K562 (cell line): ENCODE results near the gene ZNF439. TPM values are rescaled to one million over a fixed set of nuclear protein-coding genes. Genes with fewer than 3 reads are reported as not detected.

ENCODE experiments used
- ATAC-seq: fragments of 200-7000 bp; cut with Tn5 transposase; 3 replicates; pipeline ENCODE4 v1.9.1; 2020; ENCODE audit warnings: moderate library complexity
- BruUV-seq: library from RNA; stranded (reverse); fragments of 400-500 nt; replicated peaks from 2 replicates; lab custom pipeline; 2021; lab: Mats Ljungman, UMichigan
- CTCF ChIA-PET: fragments of 300-600 bp; formaldehyde crosslinking; extraction: SDS; loops from one replicate; lab custom pipeline; 2021; ENCODE audit warnings: low intra/inter-chr PET ratio; lab: Yijun Ruan, JAX
- POLR2A ChIA-PET: fragments of 300-600, 350-650 bp; sonication (Branson Sonifier 250); formaldehyde crosslinking; extraction: SDS; loops from one replicate; lab custom pipeline; 2021; ENCODE audit warnings: antibody characterized with exemption, inconsistent platforms; lab: Yijun Ruan, JAX
- DNase-seq, 4 experiments: peaks; one replicate each; pipeline versions ENCODE4 v3.0.0 to v3.0.0-alpha.2; 2011 to 2018; ENCODE audit warnings: low spot score in 3 of 4, mixed read lengths in 3 of 4; ENCODE audit errors: extremely low read depth in 1 of 4
- FAIRE-seq: peaks from 2 replicates; lab custom pipeline; 2011; peaks lifted over from hg19 to GRCh38; lab: Jason Lieb, UNC
- H2AFZ ChIP-seq: 2 replicates; pipeline ENCODE4 v1.6.0; 2011; ENCODE audit warnings: low read depth, low read length, control low read depth, inconsistent platforms
- H3K27ac ChIP-seq: fragments of 200-600 bp; 3 replicates; pipeline ENCODE4 v1.8.0; 2011; ENCODE audit warnings: low read depth, mild to moderate bottlenecking, control low read depth, inconsistent platforms, low read length, moderate library complexity, mixed read lengths; ENCODE audit errors: extremely low read depth
- H3K27me3 ChIP-seq, 2 experiments: fragments of 300-600 bp in 1 of 2; 2 replicates in 1 of 2; 3 replicates in 1 of 2; pipeline versions ENCODE4 v1.6.0 to v1.8.0; 2011; ENCODE audit warnings: inconsistent platforms in 2 of 2, low read length in 2 of 2, mild to moderate bottlenecking in 1 of 2, mixed read lengths in 1 of 2, moderate library complexity in 1 of 2; ENCODE audit not compliant: control insufficient read depth in 2 of 2, insufficient read depth in 2 of 2
- H3K36me3 ChIP-seq: fragments of 300-600 bp; 3 replicates; pipeline ENCODE4 v1.8.0; 2011; ENCODE audit warnings: mild to moderate bottlenecking, low read length, inconsistent platforms; ENCODE audit not compliant: control insufficient read depth, insufficient read depth
- H3K4me1 ChIP-seq, 2 experiments: fragments of 200-600 bp in 1 of 2; replicated peaks in 1 of 2; 2 replicates in 1 of 2; 3 replicates in 1 of 2; pipeline versions ENCODE4 v1.5.1 to v1.8.0; 2011; ENCODE audit warnings: inconsistent platforms in 2 of 2, low read length in 2 of 2, mild to moderate bottlenecking in 1 of 2, mixed read lengths in 1 of 2, moderate library complexity in 1 of 2; ENCODE audit not compliant: control insufficient read depth in 2 of 2, insufficient read depth in 2 of 2
- H3K4me2 ChIP-seq: 2 replicates; pipeline ENCODE4 v1.6.1; 2011; ENCODE audit warnings: low read length, control low read depth, inconsistent platforms, mixed read lengths; ENCODE audit not compliant: insufficient read depth
- H3K4me3 ChIP-seq: fragments of 200-600 bp; sonication (generic), shearing (Covaris generic); 2 replicates; pipeline ENCODE4 v1.5.1; 2016; ENCODE audit warnings: control low read depth, inconsistent platforms
- H3K79me2 ChIP-seq: fragments of 200-600 bp; 3 replicates; pipeline ENCODE4 v1.8.0; 2011; ENCODE audit warnings: low read length, inconsistent platforms; ENCODE audit not compliant: control insufficient read depth, insufficient read depth
- H3K9ac ChIP-seq, 2 experiments: 2 replicates each; pipeline versions ENCODE4 v1.6.0 to v1.6.1; 2011; ENCODE audit warnings: low read depth in 2 of 2, low read length in 2 of 2, control low read depth in 1 of 2, inconsistent platforms in 1 of 2, mild to moderate bottlenecking in 1 of 2, mixed read lengths in 1 of 2; ENCODE audit not compliant: insufficient read depth in 1 of 2
- H3K9me1 ChIP-seq: one replicate; pipeline ENCODE4 v1.6.0; 2011; ENCODE audit warnings: inconsistent platforms, mild to moderate bottlenecking, low read length, moderate library complexity; ENCODE audit not compliant: control insufficient read depth, insufficient read depth
- H3K9me3 ChIP-seq: replicated peaks from 2 replicates; pipeline ENCODE4 v1.5.1; 2011; ENCODE audit warnings: low read depth, low read length, inconsistent platforms; ENCODE audit not compliant: control insufficient read depth, insufficient read depth
- H4K20me1 ChIP-seq: replicated peaks from 2 replicates; pipeline ENCODE4 v1.6.1; 2011; ENCODE audit warnings: low read length, inconsistent platforms, mixed read lengths; ENCODE audit not compliant: control insufficient read depth, insufficient read depth
- FOXK1 ChIP-seq: sonication (generic); formaldehyde crosslinking; IDR thresholded peaks from 2 replicates; pipeline ENCODE4 v1.8.0; 2022; ENCODE audit warnings: missing genetic modification reagents, mild to moderate bottlenecking, borderline replicate concordance
- HDGF ChIP-seq: fragments of 450-650 bp; IDR thresholded peaks from 2 replicates; pipeline ENCODE4 v1.6.1; 2016
- NFYB ChIP-seq: IDR thresholded peaks from 2 replicates; pipeline ENCODE4 v1.6.1; 2011; ENCODE audit warnings: mild to moderate bottlenecking, moderate library complexity; ENCODE audit not compliant: insufficient read length; ENCODE audit errors: extremely low read depth
- POLR2B ChIP-seq: fragments of 450-650 bp; IDR thresholded peaks from 2 replicates; pipeline ENCODE4 v1.6.1; 2018; ENCODE audit warnings: low read depth; ENCODE audit not compliant: partially characterized antibody
- RBM15 ChIP-seq: fragments of 200-400 bp; formaldehyde crosslinking; IDR thresholded peaks from 2 replicates; pipeline ENCODE4 v1.6.1; 2018; ENCODE audit warnings: mild to moderate bottlenecking, low read length, moderate library complexity; ENCODE audit not compliant: insufficient read depth
- SIN3B ChIP-seq: fragments of 450-650 bp; IDR thresholded peaks from 2 replicates; pipeline ENCODE4 v1.6.1; 2017; ENCODE audit warnings: low read depth, mild to moderate bottlenecking, moderate library complexity
- TEAD2 ChIP-seq: fragments of 450-650 bp; IDR thresholded peaks from 2 replicates; pipeline ENCODE4 v1.6.1; 2016; ENCODE audit warnings: missing genetic modification characterization, control low read depth, missing compliant biosample characterization
- ZNF431 ChIP-seq: sonication (generic); formaldehyde crosslinking; IDR thresholded peaks from 2 replicates; pipeline ENCODE4 v1.8.0; 2022; ENCODE audit warnings: mild to moderate bottlenecking, missing genetic modification reagents
- WGBS: fragments of 100-300 bp; shearing (Covaris generic); methylation state at CpG from one replicate; pipeline ENCODE4 v1.1.6; 2016; ENCODE audit warnings: low coverage, mixed read lengths; ENCODE audit not compliant: insufficient coverage; ENCODE audit errors: missing lambda C conversion rate; 5-methylcytosine and 5-hydroxymethylcytosine counted together
- in situ Hi-C: fragments of 300-500 bp; cut with MboI; formaldehyde crosslinking; loops from 4 replicates; pipeline ENCODE4 v1.15.0; 2018; ENCODE audit warnings: inconsistent platforms, mixed read lengths
- intact Hi-C: fragments of 100-400 bp; cut with micrococcal nuclease; formaldehyde crosslinking; loops from 2 replicates; pipeline ENCODE4 v1.14.2; 2022
- polyA plus RNA-seq, 8 experiments: library from polyadenylated mRNA; depleted of rRNA in 4 of 8; stranded (reverse) in 5 of 8; unstranded in 3 of 8; fragments of >200 nt; fragmentation: Nextera tagmentation in 2 of 8; fragmentation: Illumina TruSeq in 1 of 8; extraction: Ambion mirVana in 2 of 8; extraction: Trizol in 1 of 8; gene quantifications; 2 replicates each; pipeline versions ENCODE4 v1.2.1 to v1.2.3, GENCODE V29; 2011 to 2014; ENCODE audit warnings: inconsistent platforms in 1 of 8, missing spikeins in 1 of 8
- total RNA-seq, 7 experiments: library from RNA; depleted of rRNA in 6 of 7; stranded (reverse); fragments of >200 nt in 6 of 7; fragmentation: Illumina TruSeq in 2 of 7; extraction: Trizol in 2 of 7; gene quantifications; 2 replicates each; pipeline versions ENCODE4 v1.2.1 to v1.2.3, GENCODE V29; 2011 to 2021; ENCODE audit warnings: low replicate concordance in 1 of 7
- TF ChIP-seq, protein P1 (sequence below): fragments of 250-450 bp; sonication (Bioruptor Pico); IDR thresholded peaks from 2 replicates; pipeline ENCODE4 v1.8.0; 2021; ENCODE audit warnings: borderline replicate concordance, mild to moderate bottlenecking, moderate library complexity; ENCODE audit not compliant: poor library complexity, severe bottlenecking
- TF ChIP-seq, protein P2 (sequence below): IDR thresholded peaks from 2 replicates; pipeline ENCODE4 v1.6.1; 2012; ENCODE audit warnings: low read depth, low read length, improper control_type of control experiment, borderline replicate concordance
- TF ChIP-seq, protein P3 (sequence below): sonication (generic); formaldehyde crosslinking; IDR thresholded peaks from 2 replicates; pipeline ENCODE4 v1.8.1; 2022; ENCODE audit warnings: missing genetic modification reagents
- TF ChIP-seq, protein P4 (sequence below): fragments of 450-650 bp; IDR thresholded peaks from 2 replicates; pipeline ENCODE4 v1.6.1; 2016; ENCODE audit warnings: missing biosample characterization, missing genetic modification characterization

ZNF439 gene
- total and polyA plus RNA-seq, 9 of the 15 experiments (the other 6 are each of a cell fraction or from before 2014, with no cell fraction given): 0.04 to 0.18 (median 0.10) TPM; not detected in 3

DNA sequence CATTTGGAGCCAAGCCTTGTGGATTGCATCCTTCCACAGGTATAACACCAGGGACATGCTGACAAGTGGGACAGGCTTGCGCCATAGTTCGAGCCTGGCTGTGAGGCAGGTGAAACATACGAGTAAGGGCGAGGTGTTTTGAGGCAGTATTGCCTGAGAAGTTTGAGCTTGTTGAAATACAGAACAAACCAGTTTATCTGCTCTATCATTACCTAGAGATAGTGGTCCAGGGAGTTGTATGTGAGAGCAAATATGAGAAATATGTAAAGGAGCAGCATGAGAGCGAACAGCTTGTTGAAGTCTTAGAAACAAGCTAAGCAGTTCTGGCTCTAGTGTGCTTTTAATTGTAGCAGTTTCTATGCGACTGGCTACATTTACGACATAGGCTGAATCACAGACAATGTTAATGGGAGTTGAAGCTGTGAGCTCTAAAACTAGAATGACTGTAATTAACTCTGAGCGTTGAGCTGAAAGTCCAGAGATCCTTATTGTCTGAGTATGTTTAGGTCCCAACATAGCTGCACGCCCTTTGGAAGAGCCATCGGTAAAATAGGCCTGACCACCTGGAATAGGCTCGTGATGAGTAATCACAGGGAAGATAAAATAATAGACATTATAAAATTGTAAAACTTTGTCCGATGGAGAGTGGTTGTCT is 8.2 kb downstream of the ZNF439 start:
- intact Hi-C loops: loop anchor here (10.0 kb wide), 2 partner anchors 62 to 162 kb away; partner anchors contain the start of gene ZNF491
- H3K27me3 ChIP-seq: peaks cover 5 to 17% of the 10 kb centered on the region in 2 experiments
- H4K20me1 ChIP-seq: no peaks in the 10 kb centered on the region
- no peak overlapping the region for H3K9ac ChIP-seq
- ATAC-seq (no peak), DNase-seq (no peak), FAIRE-seq (no peak)
- H3K4me1 ChIP-seq: no peaks in the 10 kb centered on the region
- H3K9me3 ChIP-seq: 0 out of 2 replicates have a peak, but pooled peaks cover 2% of the 10 kb centered on the region
- H3K9me1 ChIP-seq: no peaks in the 10 kb centered on the region
- CTCF ChIA-PET: no interaction called here
- POLR2A ChIA-PET: interaction anchor here (0.9 kb wide), 1 partner anchor 9 kb away, joined by 4 read pairs; the partner anchor contains the start of gene ZNF439
- in situ Hi-C loops: no loop called here
- no peak for TF ChIP-seq NFYB
- TF ChIP-seq RBM15: no peak
- TF ChIP-seq ZNF431 (CRISPR knock-in tag): no peak
- TF ChIP-seq, protein P1, sequence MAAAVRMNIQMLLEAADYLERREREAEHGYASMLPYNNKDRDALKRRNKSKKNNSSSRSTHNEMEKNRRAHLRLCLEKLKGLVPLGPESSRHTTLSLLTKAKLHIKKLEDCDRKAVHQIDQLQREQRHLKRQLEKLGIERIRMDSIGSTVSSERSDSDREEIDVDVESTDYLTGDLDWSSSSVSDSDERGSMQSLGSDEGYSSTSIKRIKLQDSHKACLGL (CRISPR knock-in tag): no peak
- TF ChIP-seq FOXK1: no peak
- TF ChIP-seq, protein P2, sequence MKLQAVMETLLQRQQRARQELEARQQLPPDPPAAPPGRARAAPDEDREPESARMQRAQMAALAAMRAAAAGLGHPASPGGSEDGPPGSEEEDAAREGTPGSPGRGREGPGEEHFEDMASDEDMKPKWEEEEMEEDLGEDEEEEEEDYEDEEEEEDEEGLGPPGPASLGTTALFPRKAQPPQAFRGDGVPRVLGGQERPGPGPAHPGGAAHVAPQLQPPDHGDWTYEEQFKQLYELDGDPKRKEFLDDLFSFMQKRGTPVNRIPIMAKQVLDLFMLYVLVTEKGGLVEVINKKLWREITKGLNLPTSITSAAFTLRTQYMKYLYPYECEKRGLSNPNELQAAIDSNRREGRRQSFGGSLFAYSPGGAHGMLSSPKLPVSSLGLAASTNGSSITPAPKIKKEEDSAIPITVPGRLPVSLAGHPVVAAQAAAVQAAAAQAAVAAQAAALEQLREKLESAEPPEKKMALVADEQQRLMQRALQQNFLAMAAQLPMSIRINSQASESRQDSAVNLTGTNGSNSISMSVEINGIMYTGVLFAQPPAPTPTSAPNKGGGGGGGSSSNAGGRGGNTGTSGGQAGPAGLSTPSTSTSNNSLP: no peak
- TF ChIP-seq HDGF: no peak
- TF ChIP-seq, protein P3, sequence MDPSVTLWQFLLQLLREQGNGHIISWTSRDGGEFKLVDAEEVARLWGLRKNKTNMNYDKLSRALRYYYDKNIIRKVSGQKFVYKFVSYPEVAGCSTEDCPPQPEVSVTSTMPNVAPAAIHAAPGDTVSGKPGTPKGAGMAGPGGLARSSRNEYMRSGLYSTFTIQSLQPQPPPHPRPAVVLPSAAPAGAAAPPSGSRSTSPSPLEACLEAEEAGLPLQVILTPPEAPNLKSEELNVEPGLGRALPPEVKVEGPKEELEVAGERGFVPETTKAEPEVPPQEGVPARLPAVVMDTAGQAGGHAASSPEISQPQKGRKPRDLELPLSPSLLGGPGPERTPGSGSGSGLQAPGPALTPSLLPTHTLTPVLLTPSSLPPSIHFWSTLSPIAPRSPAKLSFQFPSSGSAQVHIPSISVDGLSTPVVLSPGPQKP (CRISPR knock-in tag): no peak
- TF ChIP-seq TEAD2: no peak
- TF ChIP-seq SIN3B: no peak
- no peak for TF ChIP-seq POLR2B
- TF ChIP-seq, protein P4, sequence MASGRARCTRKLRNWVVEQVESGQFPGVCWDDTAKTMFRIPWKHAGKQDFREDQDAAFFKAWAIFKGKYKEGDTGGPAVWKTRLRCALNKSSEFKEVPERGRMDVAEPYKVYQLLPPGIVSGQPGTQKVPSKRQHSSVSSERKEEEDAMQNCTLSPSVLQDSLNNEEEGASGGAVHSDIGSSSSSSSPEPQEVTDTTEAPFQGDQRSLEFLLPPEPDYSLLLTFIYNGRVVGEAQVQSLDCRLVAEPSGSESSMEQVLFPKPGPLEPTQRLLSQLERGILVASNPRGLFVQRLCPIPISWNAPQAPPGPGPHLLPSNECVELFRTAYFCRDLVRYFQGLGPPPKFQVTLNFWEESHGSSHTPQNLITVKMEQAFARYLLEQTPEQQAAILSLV (tag): no peak
- H2AFZ ChIP-seq: no peak overlapping the region
- H3K4me3 ChIP-seq: no peak overlapping the region
- no peaks in the 10 kb centered on the region for H3K79me2 ChIP-seq
- BruUV-seq: no TSS peak
- no peak overlapping the region for H3K4me2 ChIP-seq
- WGBS: 3% methylated on average over 12 of the region's 12 CpGs
- no peak overlapping the region for H3K27ac ChIP-seq
- H3K36me3 ChIP-seq: no peaks in the 10 kb centered on the region
